GM21360 (cell line): ENCODE results near the gene TBC1D12.
"Not testable (repeated sequence)": the region's sequence is repeated elsewhere in the genome, so short reads cannot be mapped to it uniquely, and the experiment has no call there.

Source experiments
- ATAC-seq: cut with Tn5 transposase; IDR thresholded peaks from one replicate; pipeline ENCODE4 v1.9.1; 2021; ENCODE audit warnings: mild to moderate bottlenecking, moderate library complexity; ENCODE audit not compliant: unreplicated experiment

The TBC1D12 gene

GRCh38 chr10:94533027-94533426, 130.7 kb downstream of the TBC1D12 start:
- ATAC-seq: no peak

GRCh38 chr10:94542282-94542681, 139.9 kb downstream of the TBC1D12 start:
- not testable (repeated sequence) for ATAC-seq

- peak; percentile 75 for ATAC-seq
These were observed 143.2 kb downstream of the TBC1D12 start, which contains the start of gene HELLS for GRCh38 chr10:94545391-94546048. Gene HELLS (plus strand): TSS chr10:94545788. CDS start chr10:94545922, 134 bp downstream.

GRCh38 chr10:94546049-94546900, 143.9 kb downstream of the TBC1D12 start:
- peak; percentile 17 for ATAC-seq

- no peak for ATAC-seq
These were observed 144.5 kb downstream of the TBC1D12 start for GRCh38 chr10:94546901-94547185.

GRCh38 chr10:94549221-94549620, 146.9 kb downstream of the TBC1D12 start:
- ATAC-seq: no peak

- ATAC-seq: not testable (repeated sequence)
These were observed 165.5 kb downstream of the TBC1D12 start for GRCh38 chr10:94567714-94568307.

- ATAC-seq: no peak
These were observed 168.7 kb downstream of the TBC1D12 start for GRCh38 chr10:94571081-94571480.

GRCh38 chr10:94571528-94571927, 169.2 kb downstream of the TBC1D12 start:
- ATAC-seq: no peak

GRCh38 chr10:94578790-94579189, 176.4 kb downstream of the TBC1D12 start:
- ATAC-seq: no peak

- ATAC-seq: no peak
These were observed 180.8 kb downstream of the TBC1D12 start for GRCh38 chr10:94583124-94583523.
